PC-3 (cell line): Measurements from ENCODE around the gene PGAM1. TPM values are rescaled to one million over a fixed set of nuclear protein-coding genes. Genes with fewer than 3 reads are reported as not detected.
A peak's percentile ranks its signal among the peaks of the same experiment; 100 is the strongest.

Source experiments
- ATAC-seq: fragments of 200-7000 bp; cut with Tn5 transposase; 2 replicates; pipeline ENCODE4 v1.9.1; 2020; ENCODE audit warnings: mild to moderate bottlenecking, moderate library complexity
- BruUV-seq: library from RNA; stranded (reverse); fragments of 400-500 nt; replicated peaks from 2 replicates; lab custom pipeline; 2021; lab: Mats Ljungman, UMichigan
- CTCF ChIA-PET: fragments of 300-600 bp; sonication (Branson Sonifier 250); formaldehyde crosslinking; loops from one replicate; lab custom pipeline; 2022; ENCODE audit warnings: antibody characterized with exemption; lab: Charles Lee
- POLR2A ChIA-PET: fragments of 300-600 bp; sonication (Branson Sonifier 250); formaldehyde crosslinking; loops from one replicate; lab custom pipeline; 2022; ENCODE audit warnings: antibody characterized with exemption; ENCODE audit not compliant: unreplicated experiment; lab: Charles Lee
- DNase-seq: peaks from one replicate; pipeline ENCODE4 v3.0.0-alpha.2; 2015
- H2AFZ ChIP-seq: fragments of 300-600 bp; sonication (generic); 2 replicates; pipeline ENCODE4 v1.6.0; 2016; ENCODE audit warnings: antibody characterized with exemption, low read length
- H3F3A ChIP-seq: fragments of 300-600 bp; sonication (generic); one replicate; pipeline ENCODE4 v1.6.0; 2017; ENCODE audit warnings: antibody characterized with exemption, low read length, control low read depth, mild to moderate bottlenecking; ENCODE audit not compliant: unreplicated experiment
- H3K27ac ChIP-seq: fragments of 300-600 bp; sonication (generic); 2 replicates; pipeline ENCODE4 v1.5.1; 2016; ENCODE audit warnings: mild to moderate bottlenecking, low read length
- H3K27me3 ChIP-seq: fragments of 300-600 bp; sonication (generic); 2 replicates; pipeline ENCODE4 v1.6.1; 2016; ENCODE audit warnings: low read length, mixed read lengths
- H3K36me3 ChIP-seq: fragments of 300-600 bp; sonication (generic); 2 replicates; pipeline ENCODE4 v1.6.1; 2016; ENCODE audit warnings: low read depth, mixed run types, low read length, mixed read lengths
- H3K4me1 ChIP-seq: fragments of 300-600 bp; sonication (generic); 2 replicates; pipeline ENCODE4 v1.5.1; 2016; ENCODE audit warnings: low read length; ENCODE audit not compliant: insufficient read depth
- H3K4me2 ChIP-seq: fragments of 300-600 bp; sonication (generic); 2 replicates; pipeline ENCODE4 v1.6.0; 2016; ENCODE audit warnings: low read length
- H3K4me3 ChIP-seq: fragments of 300-600 bp; sonication (generic); 2 replicates; pipeline ENCODE4 v1.5.1; 2016; ENCODE audit warnings: mild to moderate bottlenecking, low read length, mixed read lengths
- H3K79me2 ChIP-seq: fragments of 300-600 bp; sonication (generic); 2 replicates; pipeline ENCODE4 v1.6.1; 2017; ENCODE audit warnings: low read length, mixed read lengths
- H3K9ac ChIP-seq: fragments of 300-600 bp; sonication (generic); 2 replicates; pipeline ENCODE4 v1.6.0; 2016; ENCODE audit warnings: mild to moderate bottlenecking, low read length
- H3K9me2 ChIP-seq: fragments of 300-600 bp; sonication (generic); replicated peaks from 2 replicates; pipeline ENCODE4 v1.6.1; 2016; ENCODE audit warnings: mixed run types, low read length, mixed read lengths
- H3K9me3 ChIP-seq: fragments of 300-600 bp; sonication (generic); 2 replicates; pipeline ENCODE4 v1.6.1; 2016; ENCODE audit warnings: low read length, mixed read lengths
- H4K20me1 ChIP-seq: fragments of 300-600 bp; sonication (generic); 2 replicates; pipeline ENCODE4 v1.6.1; 2016; ENCODE audit warnings: low read length, mixed read lengths
- CTCF ChIP-seq: fragments of 300-600 bp; sonication (generic); conservative IDR thresholded peaks from 2 replicates; pipeline ENCODE4 v1.5.1; 2017; ENCODE audit warnings: antibody characterized with exemption, low read depth, mild to moderate bottlenecking, low read length
- EZH2 ChIP-seq: fragments of 300-600 bp; sonication (generic); IDR thresholded peaks from one replicate; pipeline ENCODE4 v1.6.1; 2017; ENCODE audit warnings: antibody characterized with exemption, mild to moderate bottlenecking, low read length; ENCODE audit not compliant: unreplicated experiment
- EZH2phosphoT487 ChIP-seq: fragments of 300-600 bp; sonication (generic); IDR thresholded peaks from 2 replicates; pipeline ENCODE4 v1.6.1; 2018; ENCODE audit warnings: mild to moderate bottlenecking, antibody characterized with exemption, low read length, borderline replicate concordance
- intact Hi-C: fragments of 100-400 bp; cut with micrococcal nuclease; formaldehyde crosslinking; loops from 2 replicates; pipeline ENCODE4 v1.9.0; 2023
- total RNA-seq: library from RNA; depleted of rRNA; stranded (reverse); fragments of >200 nt; gene quantifications from 2 replicates; pipeline ENCODE4 v1.2.3, GENCODE V29; 2014

Gene PGAM1
- total RNA-seq, 1 experiment from 2014 or later = 661 TPM

GRCh38 chr10:97445357-97445721, 19.3 kb downstream of the PGAM1 start:
- TF ChIP-seq EZH2phosphoT487 (no peak), CTCF (no peak), EZH2 (no peak)
- CTCF ChIA-PET = no interaction called here

GRCh38 chr10:97445722-97446639, 20.0 kb downstream of the PGAM1 start, which contains the start of the genes EXOSC1 and ZDHHC16:
Gene EXOSC1 (minus strand): TSS chr10:97446006. CDS start chr10:97445985, 21 bp downstream.
Gene ZDHHC16 (plus strand): TSS chr10:97446175. CDS start chr10:97451676, 5,501 bp downstream.
- Histone ChIP-seq H3K27ac (peak within 1 kb of the TSS; percentile 7; the same call in 1 of the 2 replicates), H2AFZ (peak within 1 kb of the TSS; percentile 95), H3K9ac (peak within 1 kb of the TSS; percentile 83), H3K4me1 (peaks cover 21% of the 10 kb centered on the region), H3K4me2 (peak within 1 kb of the TSS; percentile 93), H3K27me3 (no peaks in the 10 kb centered on the region), H3K79me2 (peaks cover 61% of the 10 kb centered on the region), H3K9me3 (no peaks in the 10 kb centered on the region), H3F3A (no peaks in the 10 kb centered on the region), H3K36me3 (no peaks in the 10 kb centered on the region), H3K9me2 (no peaks in the 10 kb centered on the region), H4K20me1 (no peaks in the 10 kb centered on the region), H3K4me3 (peak within 1 kb of the TSS; percentile 100)
- intact Hi-C loops = loop anchor here (5.0 kb wide), 1 partner anchor 114 kb away; the partner anchor contains the start of gene FRAT2
- ChIA-PET CTCF (no interaction called here), POLR2A (interaction anchor here (0.5 kb wide), 1 partner anchor 15 kb away, joined by 3 read pairs; no protein-coding TSS in a partner anchor)
- BruUV-seq = TSS peak; percentile 70
- no peak for TF ChIP-seq EZH2phosphoT487
- ATAC-seq (peak; percentile 97), DNase-seq (peak; percentile 94)

More at GRCh38 chr10:97445357-97445721, 19.3 kb downstream of the PGAM1 start:
- Histone ChIP-seq H3K9ac (peak overlapping the region; percentile 83), H3K79me2 (peaks cover 56% of the 10 kb centered on the region), H3K27ac (no peak overlapping the region), H3K4me1 (peaks cover 21% of the 10 kb centered on the region), H3F3A (no peaks in the 10 kb centered on the region), H3K4me3 (peak overlapping the region; percentile 100), H3K36me3 (no peaks in the 10 kb centered on the region), H4K20me1 (no peaks in the 10 kb centered on the region), H2AFZ (peak overlapping the region; percentile 95), H3K9me2 (no peaks in the 10 kb centered on the region), H3K9me3 (no peaks in the 10 kb centered on the region), H3K27me3 (no peaks in the 10 kb centered on the region), H3K4me2 (peak overlapping the region; percentile 93)
- POLR2A ChIA-PET = interaction anchor here (0.5 to 0.7 kb wide), 2 partner anchors 11 to 14 kb away, joined by 3 to 5 read pairs; no protein-coding TSS in a partner anchor
- DNase-seq (no peak), ATAC-seq (no peak)
- TSS peak; percentile 55 for BruUV-seq
- intact Hi-C loops = loop anchor here (5.0 kb wide), 1 partner anchor 113 kb away; the partner anchor contains the start of gene FRAT2

GRCh38 chr10:97450828-97451227, 24.8 kb downstream of the PGAM1 start:
- Histone ChIP-seq H4K20me1 (no peaks in the 10 kb centered on the region), H3K4me3 (no peak overlapping the region), H3K9ac (no peak overlapping the region), H2AFZ (no peak overlapping the region), H3K36me3 (peaks cover 13% of the 10 kb centered on the region; the same call in 1 of the 2 replicates), H3K9me2 (no peaks in the 10 kb centered on the region), H3K27ac (no peak overlapping the region), H3K9me3 (no peaks in the 10 kb centered on the region), H3K27me3 (no peaks in the 10 kb centered on the region), H3K4me1 (peaks cover 14% of the 10 kb centered on the region), H3K79me2 (peaks cover 42% of the 10 kb centered on the region), H3K4me2 (no peak overlapping the region), H3F3A (no peaks in the 10 kb centered on the region)
- ATAC-seq = no peak
- ChIA-PET CTCF (no interaction called here), POLR2A (no interaction called here)
- intact Hi-C loops = no loop called here
- no TSS peak for BruUV-seq
- no peak for DNase-seq
- no peak for TF ChIP-seq EZH2
- TF ChIP-seq EZH2phosphoT487 = no peak
